HCT116 (cell line): ENCODE data around the gene COL20A1. TPM values are rescaled to one million over a fixed set of nuclear protein-coding genes. Genes with fewer than 3 reads are reported as not detected.

Experiments
- ATAC-seq: fragments of 200-7000 bp; cut with Tn5 transposase; 2 replicates; pipeline ENCODE4 v1.9.1; 2020; ENCODE audit warnings: mild to moderate bottlenecking, moderate library complexity
- BruUV-seq: library from RNA; stranded (reverse); fragments of 400-500 nt; replicated peaks from 2 replicates; lab custom pipeline; 2021; lab: Mats Ljungman, UMichigan
- CTCF ChIA-PET: fragments of 300-600 bp; sonication (Branson Sonifier 250); formaldehyde crosslinking; loops from one replicate; lab custom pipeline; 2021; ENCODE audit warnings: antibody characterized with exemption; lab: Charles Lee
- POLR2A ChIA-PET: fragments of 300-600, 350-600 bp; sonication (Branson Sonifier 250); formaldehyde crosslinking; loops from one replicate; lab custom pipeline; 2021; ENCODE audit warnings: antibody characterized with exemption; lab: Charles Lee
- RAD21 ChIA-PET, 2 experiments: fragments of 300-600 bp; sonication (Branson Sonifier 250); formaldehyde crosslinking; loops; one replicate each; lab custom pipeline; 2023; ENCODE audit warnings: low total read pairs in 2 of 2; ENCODE audit not compliant: uncharacterized antibody in 2 of 2, unreplicated experiment in 2 of 2, low non-redundant PET in 1 of 2; lab: Charles Lee
- DNase-seq: peaks from one replicate; pipeline ENCODE4 v3.0.0-alpha.2; 2010; ENCODE audit warnings: low read depth, low spot score
- H2AFZ ChIP-seq: fragments of 200-600 bp; shearing (Covaris generic), sonication (generic); 2 replicates; pipeline ENCODE4 v1.6.1; 2017; ENCODE audit warnings: low read depth, mixed run types, mixed read lengths, antibody characterized with exemption, low read length; ENCODE audit not compliant: poor library complexity, severe bottlenecking
- H3K27ac ChIP-seq: 2 replicates; pipeline ENCODE4 v1.5.1; 2012; ENCODE audit warnings: low read depth, low read length
- H3K27me3 ChIP-seq: fragments of 200-600 bp; sonication (generic); 2 replicates; pipeline ENCODE4 v1.6.1; 2016; ENCODE audit warnings: mixed run types, low read length, mixed read lengths; ENCODE audit not compliant: insufficient read depth
- H3K36me3 ChIP-seq, 2 experiments: fragments of 200-500 bp in 1 of 2; fragments of 200-600 bp in 1 of 2; sonication (Bioruptor generic) in 1 of 2; sonication (generic) in 1 of 2; 2 replicates each; pipeline versions ENCODE4 v1.5.1 to v1.6.1; 2014 to 2016; ENCODE audit warnings: low read length in 2 of 2, inconsistent platforms in 1 of 2, mixed read lengths in 1 of 2, mixed run types in 1 of 2; ENCODE audit not compliant: insufficient read depth in 2 of 2, control insufficient read depth in 1 of 2
- H3K4me1 ChIP-seq, 2 experiments: fragments of 200-600 bp in 1 of 2; sonication (generic) in 1 of 2; 2 replicates each; pipeline versions ENCODE4 v1.5.1 to v1.6.1; 2012 to 2017; ENCODE audit warnings: low read length in 2 of 2, inconsistent platforms in 1 of 2, mild to moderate bottlenecking in 1 of 2, mixed read lengths in 1 of 2, mixed run types in 1 of 2, moderate library complexity in 1 of 2; ENCODE audit not compliant: insufficient read depth in 2 of 2, control insufficient read depth in 1 of 2
- H3K4me2 ChIP-seq: fragments of 200-600 bp; sonication (generic); 2 replicates; pipeline ENCODE4 v1.6.1; 2017; ENCODE audit warnings: mixed run types, low read length, mixed read lengths
- H3K4me3 ChIP-seq, 2 experiments: fragments of 200-600 bp in 1 of 2; sonication (generic) in 1 of 2; replicated peaks in 1 of 2; 2 replicates each; pipeline ENCODE4 v1.5.1; 2011 to 2016; ENCODE audit warnings: low read length in 2 of 2, control low read depth in 1 of 2, low read depth in 1 of 2, mild to moderate bottlenecking in 1 of 2, mixed read lengths in 1 of 2, mixed run types in 1 of 2
- H3K79me2 ChIP-seq: fragments of 200-600 bp; sonication (generic); 2 replicates; pipeline ENCODE4 v1.6.1; 2017; ENCODE audit warnings: mild to moderate bottlenecking, mixed run types, low read length, moderate library complexity, mixed read lengths; ENCODE audit not compliant: insufficient read depth
- H3K9ac ChIP-seq: fragments of 200-600 bp; sonication (generic); 2 replicates; pipeline ENCODE4 v1.6.1; 2016; ENCODE audit warnings: low read length, mixed read lengths
- H3K9me2 ChIP-seq: fragments of 200-600 bp; sonication (generic), shearing (Covaris generic); 2 replicates; pipeline ENCODE4 v1.6.1; 2017; ENCODE audit warnings: mixed run types, mild to moderate bottlenecking, moderate library complexity; ENCODE audit not compliant: insufficient read depth
- H3K9me3 ChIP-seq, 2 experiments: fragments of 200-500 bp in 1 of 2; fragments of 200-600 bp in 1 of 2; sonication (Bioruptor generic) in 1 of 2; sonication (generic) in 1 of 2; 2 replicates each; pipeline ENCODE4 v1.6.1; 2014 to 2017; ENCODE audit warnings: low read length in 2 of 2, mixed read lengths in 2 of 2, inconsistent platforms in 1 of 2, low read depth in 1 of 2, mild to moderate bottlenecking in 1 of 2, mixed run types in 1 of 2, moderate library complexity in 1 of 2; ENCODE audit not compliant: control insufficient read depth in 1 of 2, insufficient read depth in 1 of 2
- H4K20me1 ChIP-seq: fragments of 200-600 bp; sonication (generic), shearing (Covaris generic); 2 replicates; pipeline ENCODE4 v1.6.1; 2017; ENCODE audit warnings: mixed run types, mild to moderate bottlenecking, moderate library complexity; ENCODE audit not compliant: insufficient read depth
- CBX3 ChIP-seq: IDR thresholded peaks from 2 replicates; pipeline ENCODE4 v1.6.1; 2012; ENCODE audit warnings: low read depth
- EGR1 ChIP-seq: IDR thresholded peaks from 2 replicates; pipeline ENCODE4 v1.6.1; 2012; ENCODE audit warnings: low read depth
- ELF1 ChIP-seq: IDR thresholded peaks from 2 replicates; pipeline ENCODE4 v1.6.1; 2012; ENCODE audit warnings: low read depth, borderline replicate concordance
- EZH2 ChIP-seq: fragments of 200-600 bp; sonication (generic); IDR thresholded peaks from 2 replicates; pipeline ENCODE4 v1.6.1; 2017; ENCODE audit warnings: antibody characterized with exemption, mixed run types
- EZH2phosphoT487 ChIP-seq: fragments of 200-600 bp; IDR thresholded peaks from 2 replicates; pipeline ENCODE4 v1.6.1; 2018; ENCODE audit warnings: antibody characterized with exemption, borderline replicate concordance
- JUND ChIP-seq: IDR thresholded peaks from 2 replicates; pipeline ENCODE4 v1.6.1; 2012
- POLR2A ChIP-seq: IDR thresholded peaks from 2 replicates; pipeline ENCODE4 v1.7.0; 2011; ENCODE audit warnings: borderline replicate concordance; ENCODE audit not compliant: insufficient read depth, insufficient read length; ENCODE audit errors: extremely low read depth
- POLR2AphosphoS5 ChIP-seq: IDR thresholded peaks from 2 replicates; pipeline ENCODE4 v1.6.1; 2011; ENCODE audit warnings: mild to moderate bottlenecking, low read depth, low read length, moderate library complexity
- SIN3A ChIP-seq: IDR thresholded peaks from 2 replicates; pipeline ENCODE4 v1.6.1; 2012; ENCODE audit warnings: low read depth
- SP1 ChIP-seq: IDR thresholded peaks from 2 replicates; pipeline ENCODE4 v1.6.1; 2012; ENCODE audit warnings: low read depth
- TCF7L2 ChIP-seq: IDR thresholded peaks from 2 replicates; pipeline ENCODE4 v1.7.0; 2011; ENCODE audit warnings: borderline replicate concordance, inconsistent platforms; ENCODE audit not compliant: insufficient read depth, insufficient read length; ENCODE audit errors: extremely low read depth
- YY1 ChIP-seq: IDR thresholded peaks from 2 replicates; pipeline ENCODE4 v1.6.1; 2011; ENCODE audit warnings: low read length, low read depth, moderate library complexity, mild to moderate bottlenecking; ENCODE audit not compliant: insufficient replicate concordance; ENCODE audit errors: extremely low read depth
- ZFX ChIP-seq: fragments of 450-650 bp; IDR thresholded peaks from 2 replicates; pipeline ENCODE4 v1.6.1; 2017
- ZNF274 ChIP-seq: fragments of 200-500 bp; sonication (Bioruptor generic); IDR thresholded peaks from 2 replicates; pipeline ENCODE4 v1.6.1; 2014; ENCODE audit warnings: mild to moderate bottlenecking, low read depth, low read length, inconsistent platforms
- intact Hi-C: fragments of 100-400 bp; cut with micrococcal nuclease; formaldehyde crosslinking; loops from 2 replicates; pipeline ENCODE4 v1.10.0; 2022
- total RNA-seq: library from RNA; stranded (reverse); gene quantifications from one replicate; pipeline ENCODE4 v1.2.1, GENCODE V29; 2021; ENCODE audit not compliant: unreplicated experiment
- TF ChIP-seq, protein P1 (sequence below), 3 experiments: fragments of 200-600 bp in 1 of 3; sonication (generic) in 1 of 3; IDR thresholded peaks in 2 of 3; conservative IDR thresholded peaks in 1 of 3; 2 replicates each; pipeline ENCODE4 v1.5.1; 2012 to 2017; ENCODE audit warnings: low read depth in 2 of 3, low read length in 2 of 3, antibody characterized with exemption in 1 of 3, borderline replicate concordance in 1 of 3, control low read depth in 1 of 3, mild to moderate bottlenecking in 1 of 3, mixed read lengths in 1 of 3, mixed run types in 1 of 3, moderate library complexity in 1 of 3; ENCODE audit not compliant: insufficient read depth in 1 of 3
- TF ChIP-seq, protein P2 (sequence below): IDR thresholded peaks from 2 replicates; pipeline ENCODE4 v1.6.1; 2012
- TF ChIP-seq, protein P3 (sequence below): IDR thresholded peaks from 2 replicates; pipeline ENCODE4 v1.6.1; 2012; ENCODE audit warnings: low read depth

The COL20A1 gene
- total RNA-seq, 1 experiment from 2014 or later, result 0.34 TPM

DNA sequence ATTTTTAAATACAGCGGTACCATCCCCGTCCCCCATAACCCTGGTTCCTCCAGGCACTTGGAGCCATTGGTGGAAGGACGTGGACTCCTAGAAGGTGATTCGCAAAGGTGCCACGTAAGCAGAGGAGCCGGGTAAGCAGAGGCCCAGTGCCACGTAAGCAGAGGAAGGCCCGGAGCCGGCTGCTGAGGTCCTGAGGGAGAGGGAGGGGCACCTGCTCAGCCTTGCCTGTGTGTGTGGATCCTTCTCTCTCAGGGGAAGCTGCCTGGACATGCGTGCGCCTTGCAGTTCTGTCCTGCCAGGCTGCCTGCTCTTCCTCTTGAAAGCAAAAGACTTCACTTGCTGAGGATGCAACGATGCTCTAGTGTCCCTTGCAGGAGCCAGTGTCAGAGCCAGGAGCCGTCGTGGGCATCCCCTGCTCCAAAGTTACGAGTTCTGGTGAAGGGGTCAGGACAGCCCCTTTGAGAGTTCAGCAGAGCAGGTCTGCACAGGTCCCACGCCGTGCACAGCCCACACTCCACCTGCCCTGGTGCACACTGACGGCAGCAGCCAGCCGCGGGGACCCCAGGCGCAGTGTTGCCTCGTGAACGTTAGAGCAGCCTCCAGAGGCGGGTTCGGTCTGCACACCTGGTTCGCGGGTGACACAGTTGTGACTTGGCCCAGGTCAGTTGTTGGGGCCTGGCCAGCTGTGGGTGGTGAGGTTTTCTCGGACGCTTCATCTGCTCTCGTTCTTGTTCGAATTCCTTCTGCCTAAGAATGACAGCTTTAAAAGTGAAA, 36.9 kb upstream of the COL20A1 start:
- BruUV-seq, result no TSS peak
- no peak overlapping the region for H3K4me2 ChIP-seq
- H2AFZ ChIP-seq, result no peak overlapping the region
- no peaks in the 10 kb centered on the region for H3K79me2 ChIP-seq
- no peak for TF ChIP-seq ZFX
- no peak for TF ChIP-seq SIN3A
- no peak for TF ChIP-seq YY1
- TF ChIP-seq ZNF274, result no peak
- no peak for TF ChIP-seq EZH2
- TF ChIP-seq JUND, result no peak
- TF ChIP-seq ELF1, result no peak
- TF ChIP-seq EZH2phosphoT487, result no peak
- no peak for TF ChIP-seq EGR1
- TF ChIP-seq, protein P1, sequence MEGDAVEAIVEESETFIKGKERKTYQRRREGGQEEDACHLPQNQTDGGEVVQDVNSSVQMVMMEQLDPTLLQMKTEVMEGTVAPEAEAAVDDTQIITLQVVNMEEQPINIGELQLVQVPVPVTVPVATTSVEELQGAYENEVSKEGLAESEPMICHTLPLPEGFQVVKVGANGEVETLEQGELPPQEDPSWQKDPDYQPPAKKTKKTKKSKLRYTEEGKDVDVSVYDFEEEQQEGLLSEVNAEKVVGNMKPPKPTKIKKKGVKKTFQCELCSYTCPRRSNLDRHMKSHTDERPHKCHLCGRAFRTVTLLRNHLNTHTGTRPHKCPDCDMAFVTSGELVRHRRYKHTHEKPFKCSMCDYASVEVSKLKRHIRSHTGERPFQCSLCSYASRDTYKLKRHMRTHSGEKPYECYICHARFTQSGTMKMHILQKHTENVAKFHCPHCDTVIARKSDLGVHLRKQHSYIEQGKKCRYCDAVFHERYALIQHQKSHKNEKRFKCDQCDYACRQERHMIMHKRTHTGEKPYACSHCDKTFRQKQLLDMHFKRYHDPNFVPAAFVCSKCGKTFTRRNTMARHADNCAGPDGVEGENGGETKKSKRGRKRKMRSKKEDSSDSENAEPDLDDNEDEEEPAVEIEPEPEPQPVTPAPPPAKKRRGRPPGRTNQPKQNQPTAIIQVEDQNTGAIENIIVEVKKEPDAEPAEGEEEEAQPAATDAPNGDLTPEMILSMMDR (IDR thresholded peaks at IDR 0.05 in 2 of 3, conservative IDR thresholded peaks at IDR 0.05 in 1 of 3; ENCODE audit: borderline replicate concordance in 1 of 3, insufficient read depth in 1 of 3, low read depth in 2 of 3, low read length in 2 of 3), result no peak
- TF ChIP-seq, protein P2, sequence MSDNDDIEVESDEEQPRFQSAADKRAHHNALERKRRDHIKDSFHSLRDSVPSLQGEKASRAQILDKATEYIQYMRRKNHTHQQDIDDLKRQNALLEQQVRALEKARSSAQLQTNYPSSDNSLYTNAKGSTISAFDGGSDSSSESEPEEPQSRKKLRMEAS, result no peak
- TF ChIP-seq, protein P3, sequence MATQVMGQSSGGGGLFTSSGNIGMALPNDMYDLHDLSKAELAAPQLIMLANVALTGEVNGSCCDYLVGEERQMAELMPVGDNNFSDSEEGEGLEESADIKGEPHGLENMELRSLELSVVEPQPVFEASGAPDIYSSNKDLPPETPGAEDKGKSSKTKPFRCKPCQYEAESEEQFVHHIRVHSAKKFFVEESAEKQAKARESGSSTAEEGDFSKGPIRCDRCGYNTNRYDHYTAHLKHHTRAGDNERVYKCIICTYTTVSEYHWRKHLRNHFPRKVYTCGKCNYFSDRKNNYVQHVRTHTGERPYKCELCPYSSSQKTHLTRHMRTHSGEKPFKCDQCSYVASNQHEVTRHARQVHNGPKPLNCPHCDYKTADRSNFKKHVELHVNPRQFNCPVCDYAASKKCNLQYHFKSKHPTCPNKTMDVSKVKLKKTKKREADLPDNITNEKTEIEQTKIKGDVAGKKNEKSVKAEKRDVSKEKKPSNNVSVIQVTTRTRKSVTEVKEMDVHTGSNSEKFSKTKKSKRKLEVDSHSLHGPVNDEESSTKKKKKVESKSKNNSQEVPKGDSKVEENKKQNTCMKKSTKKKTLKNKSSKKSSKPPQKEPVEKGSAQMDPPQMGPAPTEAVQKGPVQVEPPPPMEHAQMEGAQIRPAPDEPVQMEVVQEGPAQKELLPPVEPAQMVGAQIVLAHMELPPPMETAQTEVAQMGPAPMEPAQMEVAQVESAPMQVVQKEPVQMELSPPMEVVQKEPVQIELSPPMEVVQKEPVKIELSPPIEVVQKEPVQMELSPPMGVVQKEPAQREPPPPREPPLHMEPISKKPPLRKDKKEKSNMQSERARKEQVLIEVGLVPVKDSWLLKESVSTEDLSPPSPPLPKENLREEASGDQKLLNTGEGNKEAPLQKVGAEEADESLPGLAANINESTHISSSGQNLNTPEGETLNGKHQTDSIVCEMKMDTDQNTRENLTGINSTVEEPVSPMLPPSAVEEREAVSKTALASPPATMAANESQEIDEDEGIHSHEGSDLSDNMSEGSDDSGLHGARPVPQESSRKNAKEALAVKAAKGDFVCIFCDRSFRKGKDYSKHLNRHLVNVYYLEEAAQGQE, result no peak
- TF ChIP-seq POLR2AphosphoS5, result no peak
- TF ChIP-seq SP1, result no peak
- TF ChIP-seq TCF7L2, result no peak
- no peak for TF ChIP-seq POLR2A
- TF ChIP-seq CBX3, result no peak
- TF ChIP-seq, all 23 proteins: peak for 0
- Histone ChIP-seq H3K9me3 (no peaks in the 10 kb centered on the region), H3K9ac (no peak overlapping the region), H3K27ac (no peak overlapping the region), H4K20me1 (no peaks in the 10 kb centered on the region), H3K4me1 (no peaks in the 10 kb centered on the region), H3K4me3 (no peak overlapping the region), H3K9me2 (no peaks in the 10 kb centered on the region), H3K27me3 (no peaks in the 10 kb centered on the region), H3K36me3 (no peaks in the 10 kb centered on the region)
- RAD21 ChIA-PET, result no interaction called here
- ATAC-seq (peak; percentile 23; the same call in 1 of the 2 replicates), DNase-seq (no peak)
- POLR2A ChIA-PET, result no interaction called here
- intact Hi-C loops, result no loop called here
- CTCF ChIA-PET, result interaction anchor here (1.3 kb wide), 1 partner anchor 33 kb away, joined by 5 read pairs; no protein-coding TSS in a partner anchor
